Endothelial cell of umbilical vein (primary cell): ENCODE results near the gene KIF6. TPM values are rescaled to one million over a fixed set of nuclear protein-coding genes. Genes with fewer than 3 reads are reported as not detected.

Experiments
- BruUV-seq: library from RNA; stranded (reverse); fragments of 400-500 nt; replicated peaks from 2 replicates; lab custom pipeline; 2021; lab: Mats Ljungman, UMichigan
- CTCF ChIA-PET: fragments of 300-600, 350-600 bp; sonication (Branson Sonifier 250); formaldehyde crosslinking; loops from one replicate; lab custom pipeline; 2021; ENCODE audit warnings: antibody characterized with exemption, inconsistent platforms; lab: Charles Lee
- POLR2A ChIA-PET: fragments of 300-600, 350-600 bp; sonication (Branson Sonifier 250); formaldehyde crosslinking; loops from one replicate; lab custom pipeline; 2021; ENCODE audit warnings: antibody characterized with exemption, inconsistent platforms; lab: Charles Lee
- DNase-seq: peaks from one replicate; pipeline ENCODE4 v3.0.0-alpha.2; 2011; ENCODE audit warnings: low read depth, low spot score
- FAIRE-seq: peaks from 2 replicates; lab custom pipeline; 2011; peaks lifted over from hg19 to GRCh38; lab: Jason Lieb, UNC
- H2AFZ ChIP-seq: 2 replicates; pipeline ENCODE4 v1.6.0; 2012; ENCODE audit warnings: low read depth, low read length, control low read depth, inconsistent platforms
- H3K27ac ChIP-seq: 2 replicates; pipeline ENCODE4 v1.5.1; 2011; ENCODE audit warnings: low read depth, mild to moderate bottlenecking, control low read depth, low read length, moderate library complexity; ENCODE audit not compliant: insufficient read depth
- H3K27me3 ChIP-seq, 2 experiments: 2 replicates each; pipeline versions ENCODE4 v1.6.0 to v1.6.1; 2011; ENCODE audit warnings: low read length in 2 of 2, mixed read lengths in 1 of 2; ENCODE audit not compliant: control insufficient read depth in 2 of 2, insufficient read depth in 2 of 2
- H3K36me3 ChIP-seq, 2 experiments: 2 replicates in 1 of 2; 3 replicates in 1 of 2; pipeline ENCODE4 v1.5.1; 2011; ENCODE audit warnings: low read length in 2 of 2, mild to moderate bottlenecking in 1 of 2, moderate library complexity in 1 of 2; ENCODE audit not compliant: control insufficient read depth in 2 of 2, insufficient read depth in 2 of 2; ENCODE audit errors: extremely low read depth in 1 of 2
- H3K4me1 ChIP-seq: 3 replicates; pipeline ENCODE4 v1.5.1; 2011; ENCODE audit warnings: mild to moderate bottlenecking, low read length; ENCODE audit not compliant: control insufficient read depth, insufficient read depth; ENCODE audit errors: extremely low read depth
- H3K4me2 ChIP-seq: 2 replicates; pipeline ENCODE4 v1.6.1; 2011; ENCODE audit warnings: low read length, control low read depth, mixed read lengths; ENCODE audit not compliant: insufficient read depth
- H3K4me3 ChIP-seq, 3 experiments: fragments of 200-600 bp in 1 of 3; sonication (generic), shearing (Covaris generic) in 1 of 3; replicated peaks in 1 of 3; 2 replicates each; pipeline ENCODE4 v1.5.1; 2011 to 2016; ENCODE audit warnings: control low read depth in 3 of 3, low read length in 3 of 3, mild to moderate bottlenecking in 2 of 3, inconsistent platforms in 1 of 3, low read depth in 1 of 3, moderate library complexity in 1 of 3; ENCODE audit not compliant: insufficient read depth in 1 of 3
- H3K79me2 ChIP-seq: 2 replicates; pipeline ENCODE4 v1.6.0; 2012; ENCODE audit warnings: low read length, inconsistent platforms; ENCODE audit not compliant: control insufficient read depth, insufficient read depth
- H3K9ac ChIP-seq: replicated peaks from 2 replicates; pipeline ENCODE3; 2011; ENCODE audit warnings: low read length, control low read depth; ENCODE audit not compliant: insufficient read depth; ENCODE audit errors: extremely low read depth
- H3K9me1 ChIP-seq: replicated peaks from 3 replicates; pipeline ENCODE4 v1.6.0; 2011; ENCODE audit warnings: mild to moderate bottlenecking, low read length; ENCODE audit not compliant: control insufficient read depth, insufficient read depth; ENCODE audit errors: extremely low read depth
- H3K9me3 ChIP-seq: replicated peaks from 2 replicates; pipeline ENCODE4 v1.5.1; 2012; ENCODE audit warnings: low read length, inconsistent platforms; ENCODE audit not compliant: control insufficient read depth, insufficient read depth
- H4K20me1 ChIP-seq: replicated peaks from 2 replicates; pipeline ENCODE3; 2011; ENCODE audit warnings: mild to moderate bottlenecking, low read length; ENCODE audit not compliant: control insufficient read depth, insufficient read depth; ENCODE audit errors: extremely low read depth
- EZH2 ChIP-seq: IDR thresholded peaks from 2 replicates; pipeline ENCODE4 v1.6.1; 2012; ENCODE audit warnings: borderline replicate concordance, low read depth, mild to moderate bottlenecking, moderate library complexity, low read length, inconsistent platforms; ENCODE audit not compliant: severe bottlenecking
- GATA2 ChIP-seq: IDR thresholded peaks from 2 replicates; pipeline ENCODE4 v1.7.0; 2011; ENCODE audit warnings: low read depth, mild to moderate bottlenecking, moderate library complexity, mixed read lengths, low read length; ENCODE audit not compliant: insufficient read length, insufficient read depth
- JUN ChIP-seq: IDR thresholded peaks from 2 replicates; pipeline ENCODE4 v1.6.1; 2011; ENCODE audit warnings: borderline replicate concordance, low read depth; ENCODE audit not compliant: insufficient read length, insufficient read depth
- MYC ChIP-seq: IDR thresholded peaks from one replicate; pipeline ENCODE4 v1.6.1; 2011; ENCODE audit warnings: mild to moderate bottlenecking, low read depth, low read length
- POLR2A ChIP-seq: IDR thresholded peaks from 2 replicates; pipeline ENCODE4 v1.6.1; 2012; ENCODE audit warnings: low read depth, mild to moderate bottlenecking, control low read depth, low read length
- POLR2AphosphoS5 ChIP-seq: IDR thresholded peaks from 2 replicates; pipeline ENCODE4 v1.6.1; 2012; ENCODE audit warnings: low read depth, mild to moderate bottlenecking, control low read depth, low read length, moderate library complexity; ENCODE audit not compliant: insufficient read depth
- dilution Hi-C: fragments of 300-500 bp; cut with MboI; formaldehyde crosslinking; loops from one replicate; pipeline ENCODE4 v1.15.0; 2019; ENCODE audit warnings: low sequenced_read_pairs; ENCODE audit not compliant: extremely low pct_ligation_motif_present
- intact Hi-C: fragments of 100-400 bp; cut with micrococcal nuclease; formaldehyde crosslinking; loops from one replicate; pipeline ENCODE4 v1.10.0; 2022
- polyA plus RNA-seq, 4 experiments: library from polyadenylated mRNA; depleted of rRNA in 3 of 4; stranded (reverse) in 3 of 4; unstranded in 1 of 4; fragments of >200 nt; gene quantifications; 2 replicates each; pipeline versions ENCODE4 v1.2.1 to v1.2.3, GENCODE V29; 2011 to 2012; ENCODE audit warnings: missing spikeins in 1 of 4
- total RNA-seq: library from RNA; stranded (reverse); gene quantifications from 2 replicates; pipeline ENCODE4 v1.2.3, GENCODE V29; 2021
- TF ChIP-seq, protein P1 (sequence below), 2 donors: IDR thresholded peaks; 1 replicate in 1 of 2; 2 replicates in 1 of 2; pipeline ENCODE4 v1.5.1; 2011; ENCODE audit warnings: low read length in 2 of 2, mild to moderate bottlenecking in 2 of 2, moderate library complexity in 2 of 2, control low read depth in 1 of 2, inconsistent platforms in 1 of 2, low read depth in 1 of 2; ENCODE audit not compliant: insufficient read depth in 1 of 2; ENCODE audit errors: extremely low read depth in 1 of 2

The KIF6 gene
- total and polyA plus RNA-seq, 2 donors (not counting 3 experiments of a cell fraction or from before 2014, with no cell fraction given): not detected

DNA sequence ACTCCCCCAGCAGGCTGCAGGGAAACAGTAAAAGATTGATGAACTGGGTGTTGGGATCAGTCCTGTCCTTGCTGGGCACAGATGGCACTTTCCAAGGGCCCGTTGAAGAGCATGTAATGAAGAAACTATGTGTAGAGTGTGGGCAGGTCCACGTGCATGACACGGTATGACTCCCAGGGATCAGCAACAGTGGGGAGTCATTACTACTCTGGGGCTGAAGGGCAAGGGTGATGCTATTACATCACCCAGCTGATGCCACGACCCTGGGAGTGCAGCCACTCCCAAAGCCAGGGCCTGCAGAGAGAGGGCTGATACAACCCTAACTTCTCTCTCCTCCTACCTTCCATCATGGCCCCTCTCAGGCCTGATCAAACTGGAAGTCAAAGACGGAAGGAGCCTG, 431.1 kb downstream of the KIF6 start:
- H3K4me2 ChIP-seq: no peak overlapping the region
- intact Hi-C loops: no loop called here
- no peaks in the 10 kb centered on the region for H3K36me3 ChIP-seq
- no peak for DNase-seq
- H3K79me2 ChIP-seq: no peaks in the 10 kb centered on the region
- H3K9ac ChIP-seq: no peak overlapping the region
- BruUV-seq: no TSS peak
- H3K9me3 ChIP-seq: no peaks in the 10 kb centered on the region
- dilution Hi-C loops: no loop called here
- H3K27ac ChIP-seq: no peak overlapping the region
- TF ChIP-seq, protein P1, sequence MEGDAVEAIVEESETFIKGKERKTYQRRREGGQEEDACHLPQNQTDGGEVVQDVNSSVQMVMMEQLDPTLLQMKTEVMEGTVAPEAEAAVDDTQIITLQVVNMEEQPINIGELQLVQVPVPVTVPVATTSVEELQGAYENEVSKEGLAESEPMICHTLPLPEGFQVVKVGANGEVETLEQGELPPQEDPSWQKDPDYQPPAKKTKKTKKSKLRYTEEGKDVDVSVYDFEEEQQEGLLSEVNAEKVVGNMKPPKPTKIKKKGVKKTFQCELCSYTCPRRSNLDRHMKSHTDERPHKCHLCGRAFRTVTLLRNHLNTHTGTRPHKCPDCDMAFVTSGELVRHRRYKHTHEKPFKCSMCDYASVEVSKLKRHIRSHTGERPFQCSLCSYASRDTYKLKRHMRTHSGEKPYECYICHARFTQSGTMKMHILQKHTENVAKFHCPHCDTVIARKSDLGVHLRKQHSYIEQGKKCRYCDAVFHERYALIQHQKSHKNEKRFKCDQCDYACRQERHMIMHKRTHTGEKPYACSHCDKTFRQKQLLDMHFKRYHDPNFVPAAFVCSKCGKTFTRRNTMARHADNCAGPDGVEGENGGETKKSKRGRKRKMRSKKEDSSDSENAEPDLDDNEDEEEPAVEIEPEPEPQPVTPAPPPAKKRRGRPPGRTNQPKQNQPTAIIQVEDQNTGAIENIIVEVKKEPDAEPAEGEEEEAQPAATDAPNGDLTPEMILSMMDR (IDR thresholded peaks at IDR 0.05; ENCODE audit: extremely low read depth in 1 of 2, insufficient read depth in 1 of 2, low read depth in 1 of 2, low read length in 2 of 2): no peak
- TF ChIP-seq POLR2A (no peak), GATA2 (no peak), POLR2AphosphoS5 (no peak), EZH2 (no peak), JUN (no peak), MYC (no peak)
- H3K4me3 ChIP-seq: no peak overlapping the region
- POLR2A ChIA-PET: no interaction called here
- no peaks in the 10 kb centered on the region for H4K20me1 ChIP-seq
- no peaks in the 10 kb centered on the region for H3K4me1 ChIP-seq
- no peaks in the 10 kb centered on the region for H3K9me1 ChIP-seq
- no peak for FAIRE-seq
- no peak overlapping the region for H2AFZ ChIP-seq
- H3K27me3 ChIP-seq: no peaks in the 10 kb centered on the region
- CTCF ChIA-PET: interaction anchor here (1.5 kb wide), 1 partner anchor 9 kb away, joined by 4 read pairs; no protein-coding TSS in a partner anchor
